ENCODE data around the gene APOBR. TPM values are rescaled to one million over a fixed set of nuclear protein-coding genes. Genes with fewer than 3 reads are reported as not detected.

The APOBR gene
- total and polyA plus RNA-seq, 2 of the 13 experiments (the other 11 are each of a cell fraction or from before 2014, with no cell fraction given) = 0.03 TPM; not detected in 1

GRCh38 chr16:28526201-28527099 lies 32.0 kb downstream of the APOBR start (continued):
- TF ChIP-seq HOMEZ (CRISPR knock-in tag; IDR thresholded peaks at IDR 0.05; ENCODE audit: low read depth) (peak; percentile 94), ZBTB39 (CRISPR knock-in tag; IDR thresholded peaks at IDR 0.05) (peak; percentile 23; the same call in 1 of the 2 replicates), AHDC1 (CRISPR knock-in tag; IDR thresholded peaks at IDR 0.05; ENCODE audit: borderline replicate concordance) (peak; percentile 97), ZBTB7B (CRISPR knock-in tag; IDR thresholded peaks at IDR 0.05) (peak; percentile 88; the same call in 1 of the 2 replicates), ARID3A (IDR thresholded peaks at IDR 0.05; ENCODE audit: low read depth, low read length) (peak; percentile 94), ZNF597 (CRISPR knock-in tag; IDR thresholded peaks at IDR 0.05) (no peak), ZNF567 (CRISPR knock-in tag; IDR thresholded peaks at IDR 0.05; ENCODE audit: borderline replicate concordance) (peak; percentile 58; the same call in 1 of the 2 replicates), MAFF (IDR thresholded peaks at IDR 0.05; ENCODE audit: low read depth, low read length) (no peak), ZNF891 (CRISPR knock-in tag; IDR thresholded peaks at IDR 0.05) (peak; percentile 41; the same call in 1 of the 2 replicates), CCAR2 (optimal IDR thresholded peaks at IDR 0.05; ENCODE audit: low read depth, low read length) (peak; percentile 30), ZNF256 (CRISPR knock-in tag; conservative IDR thresholded peaks at IDR 0.05) (no peak; the same call in 1 of the 2 replicates), ZUFSP (CRISPR knock-in tag; IDR thresholded peaks at IDR 0.05; ENCODE audit: borderline replicate concordance) (no peak)

All from HepG2 (cell line).